HUDEP-2 (cell line): ENCODE measurements around the gene C11orf65.

Source experiments
- DNase-seq, 76 experiments: peaks; one replicate each; lab custom pipeline; 2025; ENCODE audit not compliant: unreplicated experiment in 76 of 76; lab: John Stamatoyannopoulos, UW

C11orf65 gene, protein sequence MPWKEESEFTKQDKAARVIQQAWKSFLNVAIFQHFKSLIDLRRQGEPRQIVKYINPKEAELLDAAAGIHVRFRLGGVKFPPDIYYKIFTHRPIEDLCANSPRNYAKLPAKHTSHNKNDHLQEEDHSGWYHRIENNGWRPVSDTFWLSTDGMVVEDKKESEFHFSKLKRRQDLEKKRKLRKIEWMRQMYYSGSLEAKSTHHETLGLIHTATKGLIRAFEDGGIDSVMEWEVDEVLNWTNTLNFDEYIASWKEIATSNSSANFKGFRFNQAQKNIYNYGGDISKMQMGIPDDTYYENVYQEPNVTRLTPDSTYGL

DNA sequence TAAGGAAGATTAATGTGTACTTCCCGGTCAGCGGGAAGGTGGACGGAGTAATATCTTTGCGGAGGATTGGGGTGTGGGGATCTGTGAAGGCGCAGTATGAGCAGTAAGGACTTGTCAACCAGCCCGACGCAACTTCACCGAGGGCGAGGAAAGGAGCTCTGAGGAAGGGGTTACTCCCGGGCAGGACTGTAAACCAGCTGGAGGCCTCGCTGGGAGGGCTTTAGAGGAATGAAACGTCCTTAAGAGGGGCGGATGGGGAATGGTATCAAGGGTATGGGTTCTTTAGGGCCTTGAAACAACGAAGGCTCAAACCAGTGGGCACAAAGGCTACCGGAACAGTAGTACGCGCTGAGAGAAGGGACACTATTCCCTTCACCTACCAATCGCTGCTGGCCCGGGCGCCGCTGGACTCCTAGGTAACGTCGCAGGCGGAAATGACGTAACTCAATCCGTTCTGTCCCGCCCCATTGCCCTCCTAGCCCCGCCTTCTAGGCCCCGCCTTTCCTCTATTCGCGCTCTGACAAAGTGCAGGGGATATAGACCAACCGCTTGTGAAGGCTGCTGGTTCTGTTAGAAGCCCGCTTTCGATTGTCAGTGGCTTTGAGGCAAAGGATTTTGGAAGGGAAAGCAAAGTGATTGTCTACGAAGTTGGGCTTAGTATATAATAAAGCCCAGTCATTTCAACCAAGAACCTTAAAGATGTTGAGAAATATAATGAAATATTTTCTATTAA, at the start of gene C11orf65:
Gene C11orf65, minus strand, starts transcription at position 439 of the 733 bp plus-strand sequence. CDS start 5,970 bp downstream, outside the sequence.
- peak in 73 of 76 experiments; percentile 1 to 95 (median 85) for DNase-seq

DNA sequence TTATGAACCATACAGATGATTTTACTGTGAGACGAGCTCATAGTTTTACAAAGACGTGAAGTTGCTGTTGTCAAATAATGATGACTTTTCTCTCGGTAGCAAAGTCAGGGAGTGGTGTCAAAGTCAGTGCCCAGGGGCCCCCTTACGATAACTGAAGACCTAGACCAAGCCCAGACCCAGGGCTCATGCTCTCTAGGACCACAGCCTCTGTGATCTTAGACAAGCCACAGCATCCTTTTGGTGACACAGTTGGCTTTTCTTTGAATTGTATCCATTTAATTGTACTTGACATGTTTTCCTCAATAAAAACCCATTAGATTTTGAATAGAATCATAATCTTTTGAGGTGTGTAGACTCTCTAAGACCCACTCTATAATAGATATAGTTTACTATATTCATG, 48.8 kb upstream of the C11orf65 start:
- no peak for DNase-seq

DNA sequence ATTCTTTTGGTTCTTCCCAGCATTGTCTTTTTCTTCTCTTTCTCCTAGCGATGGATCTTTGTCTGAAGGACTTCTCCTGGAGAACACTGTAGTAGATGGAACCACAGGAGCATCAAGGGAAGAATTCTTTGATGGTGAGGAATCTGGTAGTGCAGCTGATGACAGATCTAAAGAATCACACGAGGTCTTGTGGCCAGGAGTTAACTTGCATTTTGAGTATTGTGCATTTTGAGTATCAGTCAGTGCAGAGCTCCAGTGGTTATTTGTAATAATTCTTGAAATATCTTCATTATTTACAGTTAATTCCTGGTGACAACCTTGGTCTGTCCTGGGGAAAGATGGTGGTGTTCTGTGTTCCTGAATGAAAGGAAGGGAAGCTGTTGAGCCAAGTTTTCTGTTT, 45.4 kb upstream of the C11orf65 start:
- no peak for DNase-seq

DNA sequence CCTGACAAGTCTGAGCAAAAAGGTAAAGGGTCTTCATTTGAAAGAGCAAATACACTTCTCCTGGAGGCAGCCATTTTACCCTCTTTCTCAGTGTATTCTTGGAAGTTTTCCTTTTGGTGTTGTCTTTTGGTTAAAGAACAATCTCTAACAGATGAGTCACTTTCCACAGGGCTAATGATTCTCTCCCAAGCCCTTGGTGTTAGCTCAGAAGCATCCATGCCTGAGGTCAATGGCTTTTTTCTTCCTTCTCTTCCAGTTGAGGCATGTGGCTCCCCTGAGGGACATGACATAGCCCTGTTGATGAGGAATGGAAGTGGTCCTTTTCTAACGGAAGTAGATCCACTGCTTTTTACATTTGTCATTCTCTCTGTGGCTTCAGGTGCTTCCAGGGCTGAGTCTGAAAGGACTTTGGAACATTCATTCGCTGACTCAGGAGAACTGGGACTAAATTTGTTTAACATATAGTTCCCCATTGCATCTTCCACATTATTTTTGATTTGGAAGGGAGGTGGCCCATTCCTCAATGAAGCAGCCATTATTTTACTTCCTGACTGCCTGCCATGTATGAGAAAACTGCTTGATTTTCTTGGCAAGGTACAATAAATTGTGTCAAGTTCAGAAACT, 44.6 kb upstream of the C11orf65 start:
- no peak for DNase-seq

DNA sequence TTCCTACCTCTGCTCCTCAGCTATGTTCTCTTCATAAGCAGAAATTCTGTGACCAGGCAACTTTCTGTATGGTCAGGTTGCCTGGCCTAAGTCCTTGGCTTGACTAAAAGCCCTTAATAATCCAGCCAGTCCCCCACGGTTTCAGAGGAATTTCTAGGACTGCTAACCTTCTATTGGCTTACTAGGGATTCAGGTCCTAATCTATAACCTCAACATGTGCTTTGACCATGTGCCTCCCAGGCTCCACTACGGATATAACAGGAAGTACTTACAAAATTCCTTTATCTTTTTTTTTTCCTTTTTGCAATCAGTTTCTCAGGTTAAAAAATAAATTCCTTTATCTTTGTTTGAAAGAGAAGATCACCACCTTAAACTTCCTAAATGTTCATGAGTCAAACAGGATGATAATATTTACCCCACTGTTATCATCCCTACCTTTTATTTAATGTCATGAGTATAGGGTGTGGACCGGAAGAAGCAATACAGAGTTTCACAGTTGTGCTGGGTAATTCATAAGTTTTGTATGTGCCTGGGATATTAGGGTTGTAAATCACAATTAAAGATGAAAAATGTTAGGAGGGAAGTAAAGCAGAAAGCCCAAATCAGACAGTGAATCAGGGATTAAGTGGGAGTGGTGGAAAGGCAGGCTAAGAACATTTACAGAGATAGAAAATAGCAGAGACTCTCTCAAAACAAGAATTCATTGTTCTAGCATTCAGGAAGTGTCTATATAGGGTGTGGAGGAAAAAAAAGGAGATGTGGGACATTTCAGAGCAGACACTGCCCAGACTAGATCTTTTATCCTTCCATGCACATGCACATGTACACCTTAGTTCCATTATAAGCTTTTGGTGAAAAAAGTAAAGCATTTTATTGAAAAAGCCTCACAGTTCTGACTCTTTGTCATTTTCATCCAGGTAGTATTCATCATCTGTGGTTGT, 41.6 kb upstream of the C11orf65 start:
- no peak for DNase-seq

DNA sequence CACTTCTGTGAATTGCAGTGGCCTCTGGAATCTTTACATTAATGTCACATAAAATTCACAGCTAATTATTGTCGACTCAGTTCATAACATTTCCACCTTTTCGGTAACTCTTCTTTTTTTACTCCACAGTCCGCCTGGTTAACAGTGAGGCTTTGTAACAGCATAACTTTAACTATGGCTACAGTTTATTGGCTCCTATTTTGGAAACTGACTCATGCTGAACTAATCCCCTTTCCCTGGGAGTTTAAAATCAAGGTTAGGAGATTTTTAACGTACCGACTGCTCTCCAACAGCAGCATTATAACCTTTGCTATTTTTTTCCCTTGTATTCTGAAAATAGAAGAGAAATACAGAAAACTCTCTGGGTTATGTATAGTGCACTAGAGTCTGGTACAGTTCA, 34.1 kb upstream of the C11orf65 start:
- no peak for DNase-seq

DNA sequence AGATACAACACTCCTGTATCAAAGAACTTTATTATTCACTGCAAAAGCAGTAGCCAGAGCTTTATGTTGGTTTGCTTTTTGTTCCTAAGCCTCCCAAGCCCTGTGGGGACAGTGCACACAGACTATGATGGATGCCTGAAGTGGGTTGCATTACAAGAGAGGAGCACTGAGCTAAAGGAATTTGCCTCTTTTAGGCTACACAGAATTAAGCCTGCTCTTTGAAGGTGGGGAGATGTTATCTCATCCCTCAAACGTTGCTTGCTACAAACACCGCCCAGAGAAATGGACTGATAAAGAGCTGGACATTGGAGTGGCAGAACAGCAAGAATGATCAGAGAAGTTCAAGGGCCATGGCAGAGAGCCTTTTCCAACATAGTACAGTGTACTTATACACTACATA, 33.4 kb upstream of the C11orf65 start:
- DNase-seq = no peak

DNA sequence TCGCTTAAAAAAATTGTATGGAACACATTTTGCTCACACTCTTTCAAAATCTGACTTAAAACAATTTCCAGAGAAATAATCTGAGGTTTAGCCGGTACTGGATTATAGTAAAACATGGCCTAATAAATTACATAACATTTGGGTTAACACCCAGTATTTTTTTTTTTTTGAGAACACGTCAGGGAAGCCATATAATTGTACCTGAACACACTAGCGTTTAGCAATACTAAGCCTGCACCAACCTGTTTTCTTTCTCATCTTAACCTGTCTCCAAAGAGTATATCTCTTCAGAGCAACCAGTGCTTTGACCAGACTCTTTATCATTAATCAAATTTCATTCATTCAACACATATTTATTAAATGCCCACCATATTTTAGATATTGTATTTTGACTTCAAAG, 32.8 kb upstream of the C11orf65 start:
- DNase-seq = no peak

DNA sequence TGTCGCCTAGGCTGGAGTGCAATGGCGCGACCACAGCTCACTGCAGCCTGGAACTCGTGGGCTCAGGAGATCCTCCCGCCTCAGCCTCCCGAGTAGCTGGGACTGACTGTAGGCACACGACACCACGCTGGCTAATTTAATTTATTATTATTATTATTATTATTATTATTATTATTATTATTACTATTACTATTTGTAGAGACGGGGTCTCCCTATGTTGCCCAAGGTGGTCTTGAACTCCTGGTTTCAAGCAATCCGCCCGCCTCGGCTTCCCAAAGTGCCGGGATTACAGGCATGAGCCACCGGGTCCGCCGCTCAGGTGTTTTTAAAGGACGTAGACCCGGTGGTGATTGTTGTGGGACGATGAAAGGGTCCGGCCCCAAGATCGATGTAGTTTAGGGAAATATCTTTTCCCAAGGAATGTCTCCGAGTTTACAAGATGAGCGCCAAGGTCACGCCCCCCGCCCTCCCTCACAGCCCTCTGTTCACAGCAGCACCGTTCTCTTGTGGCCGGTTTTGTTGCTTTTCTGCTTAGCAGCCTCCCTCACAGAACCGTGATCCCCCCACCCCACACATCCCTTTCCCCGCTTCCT, 31.6 kb upstream of the C11orf65 start:
- no peak for DNase-seq

DNA sequence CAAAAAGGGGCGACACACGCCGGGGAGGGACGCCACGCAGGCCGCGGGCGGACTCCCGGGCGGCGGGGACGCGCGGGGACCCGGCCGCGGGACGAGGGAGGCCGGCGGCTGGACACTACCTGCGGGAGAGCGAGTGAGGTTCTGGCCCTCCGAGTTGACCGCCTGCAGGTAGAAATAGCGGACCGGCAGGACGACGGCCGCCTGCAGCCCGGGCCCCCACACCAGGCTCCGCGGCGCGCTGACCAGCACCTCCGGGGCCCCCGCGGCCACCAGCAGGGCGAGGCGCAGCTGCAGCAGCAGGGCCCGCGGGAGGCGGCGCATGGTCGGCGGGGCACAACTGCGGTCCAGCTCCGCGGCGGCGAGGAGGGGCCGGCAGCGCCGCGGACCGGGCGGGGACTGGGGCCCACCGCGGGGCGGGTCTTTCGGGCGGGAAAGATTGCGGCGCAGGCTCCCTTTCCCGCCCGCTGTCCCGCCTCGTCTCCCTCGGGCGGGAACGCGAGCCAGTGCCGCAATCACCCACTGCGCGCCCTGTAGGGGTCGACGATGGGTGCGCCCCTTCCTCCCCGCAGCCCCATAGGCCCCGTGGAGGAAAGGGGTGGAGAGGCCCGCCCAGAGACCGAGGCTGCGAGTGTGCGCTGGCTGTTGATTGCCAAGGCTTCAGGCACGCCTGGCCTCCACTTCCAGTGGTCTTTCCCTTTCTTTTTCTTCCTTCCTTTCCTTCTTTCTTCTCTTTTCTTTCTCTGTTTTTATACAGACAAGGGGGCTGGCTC, 30.9 kb upstream of the C11orf65 start, which contains the start of gene POGLUT3:
Gene POGLUT3, minus strand, starts transcription at position 339 of the 770 bp plus-strand sequence. Its CDS starts 18 bp downstream, at position 321.
- DNase-seq = peak in 4 of 76 experiments; percentile 6 to 22 (median 14)

DNA sequence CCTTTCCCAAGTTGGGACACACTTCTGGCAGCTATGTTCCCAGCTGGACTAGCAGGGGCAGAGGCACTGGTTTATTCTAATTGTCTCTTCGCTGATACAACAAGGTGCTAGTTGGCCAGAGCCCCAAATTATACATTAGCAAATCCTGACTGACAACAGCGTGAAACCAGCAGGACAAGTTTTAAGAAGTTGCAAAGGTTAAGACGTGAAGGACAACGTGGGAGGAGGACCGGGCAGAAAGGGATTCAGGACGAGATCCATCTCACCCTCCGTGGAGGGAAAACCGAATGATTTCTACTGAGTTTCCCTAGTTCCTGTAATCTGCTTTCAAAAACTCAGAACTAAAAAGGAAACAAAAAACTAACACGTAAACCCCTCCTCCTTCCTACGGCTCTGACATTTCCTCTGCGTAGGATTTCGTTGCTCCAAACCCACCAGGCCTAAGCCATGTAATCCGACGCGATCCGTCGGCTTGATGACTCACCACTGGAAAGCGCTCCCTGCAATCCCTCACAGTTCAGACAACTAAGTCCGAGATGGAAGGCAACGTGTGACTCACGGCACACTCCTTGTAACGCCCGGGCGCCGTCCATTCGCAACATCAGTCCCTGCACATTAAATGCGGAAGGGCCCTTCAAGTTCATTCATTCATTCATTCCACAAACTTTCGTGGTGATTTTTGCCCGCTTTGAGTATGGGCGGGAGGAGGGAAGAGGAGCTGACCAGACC, 30.2 kb upstream of the C11orf65 start:
- DNase-seq = peak in 14 of 76 experiments; percentile 5 to 38 (median 14)

DNA sequence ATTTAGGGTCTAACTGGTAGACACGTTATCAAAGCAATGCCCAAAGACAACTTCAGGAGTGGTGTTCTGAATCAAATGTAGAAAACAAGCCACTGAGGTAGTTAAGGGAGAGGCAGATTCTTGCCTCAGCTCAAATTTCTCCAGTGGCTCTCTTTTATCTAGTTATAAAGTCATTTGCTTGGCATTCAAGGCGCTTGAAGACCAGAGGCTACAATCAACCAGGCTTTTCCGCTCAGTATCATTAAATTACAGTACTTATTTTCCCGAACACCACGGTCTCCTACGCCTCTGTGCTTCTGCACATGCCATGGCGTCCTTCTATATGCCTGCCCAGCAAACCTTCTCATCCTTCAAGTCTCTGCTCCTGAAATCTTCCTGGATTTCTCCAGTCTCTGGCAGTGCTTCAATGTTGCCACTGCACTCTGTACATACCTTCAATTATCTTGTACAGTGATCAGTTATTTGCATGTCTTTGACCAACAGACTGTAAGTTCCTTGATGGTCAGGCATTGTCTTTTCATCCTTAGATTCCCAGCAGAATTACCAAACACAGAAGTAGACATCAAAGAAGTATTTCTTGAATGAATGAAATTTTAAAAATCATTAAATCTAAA, 29.4 kb upstream of the C11orf65 start:
- no peak for DNase-seq

DNA sequence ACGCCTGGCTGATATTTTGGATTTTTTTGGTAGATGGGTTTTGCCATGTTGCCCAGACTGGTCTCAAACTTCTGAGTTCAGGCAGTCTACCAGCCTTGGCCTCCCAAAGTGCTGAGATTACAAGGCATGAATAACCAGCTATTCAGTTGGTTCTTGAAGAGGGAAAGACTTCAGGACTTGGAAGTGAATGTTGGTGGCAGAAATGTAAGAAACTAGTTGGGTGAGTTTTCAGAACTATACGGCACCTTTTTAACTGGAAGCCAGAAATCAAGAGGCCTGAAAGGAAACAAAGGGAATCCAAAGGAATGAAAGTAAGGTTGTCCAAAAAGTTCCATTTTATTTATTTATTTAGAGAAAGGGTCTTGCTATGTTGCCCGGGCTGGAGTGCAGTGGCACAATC, 28.0 kb upstream of the C11orf65 start:
- no peak for DNase-seq

DNA sequence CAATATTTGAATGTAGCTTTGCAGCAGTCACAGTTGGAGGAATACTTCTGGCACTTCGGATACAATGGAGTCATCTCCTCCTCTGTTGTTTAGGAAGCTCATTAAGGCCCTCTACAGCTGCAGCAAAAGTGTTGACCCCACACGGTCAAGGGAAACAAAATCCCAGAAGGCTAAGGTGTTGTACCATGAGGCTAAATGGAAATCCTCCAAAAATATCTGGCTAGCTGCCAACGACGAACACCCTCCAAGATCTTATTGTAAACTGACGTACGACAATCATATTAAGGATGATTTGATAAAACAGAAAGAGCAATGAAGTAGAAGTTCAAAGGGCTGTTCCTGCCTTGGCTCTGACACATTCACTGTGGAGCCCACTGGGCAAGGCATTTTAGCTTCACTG, 26.9 kb upstream of the C11orf65 start:
- DNase-seq = no peak

DNA sequence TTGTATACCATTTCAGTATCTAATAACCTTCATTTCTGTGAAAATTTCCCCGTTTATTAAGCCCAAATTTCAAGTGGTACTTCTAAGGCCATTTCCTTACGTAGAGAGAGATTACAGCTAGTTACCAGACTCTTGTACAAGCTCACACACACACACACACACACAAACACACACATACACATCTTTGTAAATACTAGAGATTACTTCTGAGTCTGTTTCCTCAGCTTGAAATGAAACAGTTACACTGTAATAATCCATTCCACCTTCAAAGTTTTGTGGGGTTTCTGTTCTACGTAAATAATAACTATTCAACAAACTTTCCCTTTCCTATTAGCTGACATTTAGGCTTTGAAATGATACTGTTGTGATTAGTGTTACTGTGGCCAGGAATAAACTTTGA, 24.6 kb upstream of the C11orf65 start:
- no peak for DNase-seq

DNA sequence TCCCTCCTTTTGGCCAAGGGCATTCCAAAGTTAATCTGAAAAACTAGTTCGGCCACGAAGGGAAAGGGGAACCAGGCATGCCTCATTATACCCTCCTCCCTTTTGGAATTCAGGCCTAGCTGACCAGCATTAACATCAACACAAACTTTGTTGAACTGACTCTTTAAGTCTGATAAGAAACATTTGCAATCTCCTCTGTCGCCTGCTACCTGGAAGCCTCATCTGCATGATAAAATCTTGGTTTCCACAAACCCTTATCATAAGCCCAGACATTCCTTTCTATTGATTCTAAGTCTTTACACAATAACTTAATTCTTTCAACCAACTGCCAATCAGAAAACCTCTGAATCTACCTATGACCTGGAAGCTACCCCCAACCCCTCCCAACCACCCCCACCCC, 19.5 kb upstream of the C11orf65 start:
- no peak for DNase-seq

DNA sequence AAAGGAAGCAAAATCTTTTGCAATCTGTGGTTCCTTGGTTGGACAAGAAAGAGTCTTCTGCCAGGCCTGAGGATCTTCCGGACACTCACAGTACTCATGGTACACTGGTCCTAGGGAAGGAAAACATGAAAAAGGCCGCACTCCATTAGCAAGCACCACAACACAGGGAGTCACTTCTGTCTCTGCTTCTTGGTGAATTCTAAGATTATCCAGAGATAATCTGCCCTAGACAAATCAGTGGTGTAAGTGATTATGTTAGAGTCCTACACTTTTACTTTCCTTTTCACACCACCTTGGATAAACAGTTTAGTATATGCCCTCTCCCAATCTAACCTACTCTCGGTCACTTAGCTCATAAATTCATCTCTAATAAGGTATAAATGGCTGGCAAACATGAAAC, 19.0 kb upstream of the C11orf65 start:
- DNase-seq = no peak

DNA sequence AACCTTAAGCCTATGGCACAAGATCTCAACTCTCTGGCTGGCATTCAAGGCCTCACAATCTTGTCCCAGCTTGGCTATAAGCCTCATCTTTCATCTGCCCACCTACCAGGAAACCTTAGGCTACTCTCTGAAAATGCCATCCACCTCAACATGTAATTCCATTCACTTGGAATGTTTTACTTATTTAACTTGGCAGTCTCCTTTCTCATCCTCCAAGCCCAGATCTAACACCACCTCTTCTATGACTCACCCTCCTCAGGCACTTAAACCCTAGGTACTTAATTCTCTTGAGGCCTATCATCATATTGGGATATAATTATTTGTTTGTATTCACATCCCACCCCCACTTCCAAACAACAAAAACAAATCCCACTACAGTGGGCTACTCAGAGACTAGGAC, 15.8 kb upstream of the C11orf65 start:
- no peak for DNase-seq
